ENCODE measurements around the gene PLXNA1.

The PLXNA1 gene

GRCh38 chr3:126982471-126983175 lies at the start of gene PLXNA1:
Gene PLXNA1, plus strand, starts transcription at chr3:126983115. Its CDS starts 5,479 bp downstream, at chr3:126988594.
- DNase-seq (ENCODE audit: low spot score) = peak; percentile 87

GRCh38 chr3:126934031-126934531 lies 48.8 kb upstream of the PLXNA1 start:
- DNase-seq (ENCODE audit: low spot score) = no peak

GRCh38 chr3:126934991-126935390 lies 47.9 kb upstream of the PLXNA1 start:
- DNase-seq (ENCODE audit: low spot score) = no peak

DNA sequence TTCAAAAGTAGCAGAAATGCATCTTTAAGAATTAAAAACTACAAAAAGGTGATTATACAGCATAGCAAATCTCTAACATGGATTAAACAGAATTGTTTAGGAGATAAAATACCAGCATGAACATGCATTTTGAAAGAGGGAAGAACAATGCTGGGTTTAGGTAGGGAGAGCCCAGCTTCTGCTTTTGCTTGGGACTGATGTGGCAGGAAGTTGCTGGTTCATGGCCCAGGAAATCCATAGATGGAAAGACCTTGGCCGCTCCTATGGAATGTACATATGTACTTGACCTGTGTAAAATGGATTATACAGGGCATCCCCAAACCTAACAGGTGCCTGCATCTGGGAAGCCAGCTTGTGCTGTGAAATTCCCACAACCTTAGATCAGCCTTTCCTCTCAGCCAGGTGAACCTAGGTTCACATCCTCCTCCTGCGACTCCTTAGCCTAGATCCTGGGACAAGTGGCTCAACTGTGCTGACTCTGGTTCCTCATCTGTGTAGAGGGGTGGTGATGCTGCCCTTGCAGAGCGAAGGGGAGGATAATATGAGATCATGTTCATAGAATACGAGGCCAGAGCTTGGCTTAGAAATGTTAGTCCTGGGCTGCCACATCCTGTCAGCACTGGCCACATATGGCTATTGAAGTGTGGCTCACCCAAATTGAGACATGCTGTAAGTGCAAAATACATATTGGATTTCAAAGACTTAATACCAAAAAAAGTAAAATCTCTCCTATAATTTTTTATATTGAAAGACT lies 47.0 kb upstream of the PLXNA1 start:
- DNase-seq (ENCODE audit: low spot score) = no peak

GRCh38 chr3:126936853-126937425 lies 46.0 kb upstream of the PLXNA1 start:
- no peak for DNase-seq (ENCODE audit: low spot score)

DNA sequence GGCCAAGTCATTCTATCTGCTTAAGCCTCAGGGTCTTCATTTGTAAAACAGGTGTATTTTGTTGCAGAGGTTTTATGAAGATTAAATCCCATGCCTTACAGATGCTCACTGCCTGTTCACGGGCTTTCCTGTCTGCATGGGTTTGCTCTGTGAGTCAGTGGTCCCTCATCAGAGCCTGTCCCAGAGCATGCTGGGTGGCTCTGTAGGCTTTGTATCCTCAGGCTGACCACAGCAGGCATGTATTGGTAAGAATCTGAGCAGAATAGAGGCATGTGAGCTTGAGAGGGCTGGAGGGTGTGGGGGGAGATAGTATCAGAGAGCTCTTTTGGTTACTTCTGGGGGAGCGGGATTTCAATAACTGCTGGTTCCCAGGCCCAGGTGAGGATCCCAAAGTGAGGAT lies 45.4 kb upstream of the PLXNA1 start:
- no peak for DNase-seq (ENCODE audit: low spot score)

DNA sequence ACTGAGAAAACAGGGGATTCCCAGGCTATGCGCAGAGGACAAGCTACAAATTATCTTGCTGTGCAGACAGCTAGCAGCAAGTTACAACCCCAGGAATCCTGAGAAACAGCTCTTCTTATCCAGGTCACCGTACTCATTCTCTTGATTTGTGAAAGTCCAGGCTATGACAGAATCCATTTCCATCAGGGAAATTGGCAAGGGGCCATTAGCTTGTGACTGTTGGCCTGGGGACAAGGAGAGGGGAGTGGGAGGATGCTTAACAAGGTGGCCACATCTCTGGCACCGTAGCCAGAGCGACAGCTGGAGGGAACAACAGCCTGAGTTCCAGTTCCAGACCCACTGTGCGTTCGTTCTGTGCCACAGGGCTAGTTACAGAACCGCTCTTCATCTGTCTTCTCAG lies 44.9 kb upstream of the PLXNA1 start:
- DNase-seq (ENCODE audit: low spot score) = no peak

DNA sequence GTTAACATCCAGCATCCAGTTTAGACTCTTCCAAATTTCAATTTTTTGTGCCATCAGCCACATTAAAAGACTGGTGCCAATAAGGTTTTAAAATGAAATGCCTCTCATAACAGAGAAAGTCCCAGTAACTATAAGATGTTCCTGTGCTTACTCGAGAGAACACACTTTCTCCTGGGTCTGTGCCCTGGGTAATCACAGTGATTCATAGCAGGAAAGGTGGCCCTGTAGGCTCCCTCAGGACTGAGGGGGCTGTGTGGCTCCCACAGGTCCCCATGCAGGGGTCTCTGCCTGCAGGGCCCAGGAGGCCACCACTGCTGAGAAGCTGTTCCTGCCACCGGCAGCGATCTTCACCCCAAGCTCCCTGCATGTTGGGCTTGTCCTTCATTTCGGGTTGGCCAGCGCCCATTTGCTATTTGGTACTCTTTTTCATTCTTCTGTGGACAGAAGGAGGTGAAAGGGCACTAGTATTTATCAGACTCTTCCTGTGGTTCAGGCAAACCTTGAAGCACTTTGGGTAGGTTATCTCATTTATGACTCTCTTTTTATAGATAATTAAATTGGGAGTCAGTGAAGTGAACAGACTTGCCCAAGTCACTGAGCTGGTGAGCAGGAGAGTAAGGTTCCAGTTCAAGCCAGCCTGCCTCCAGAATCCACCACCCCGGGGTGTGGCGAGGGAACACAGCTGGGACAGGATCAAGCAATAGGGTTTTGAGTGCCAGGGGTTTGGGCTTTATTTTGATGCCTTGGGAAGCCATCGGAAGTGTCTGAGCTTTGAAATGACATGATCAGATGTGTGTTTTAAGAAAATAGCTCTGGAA lies 44.2 kb upstream of the PLXNA1 start:
- no peak for DNase-seq (ENCODE audit: low spot score)

DNA sequence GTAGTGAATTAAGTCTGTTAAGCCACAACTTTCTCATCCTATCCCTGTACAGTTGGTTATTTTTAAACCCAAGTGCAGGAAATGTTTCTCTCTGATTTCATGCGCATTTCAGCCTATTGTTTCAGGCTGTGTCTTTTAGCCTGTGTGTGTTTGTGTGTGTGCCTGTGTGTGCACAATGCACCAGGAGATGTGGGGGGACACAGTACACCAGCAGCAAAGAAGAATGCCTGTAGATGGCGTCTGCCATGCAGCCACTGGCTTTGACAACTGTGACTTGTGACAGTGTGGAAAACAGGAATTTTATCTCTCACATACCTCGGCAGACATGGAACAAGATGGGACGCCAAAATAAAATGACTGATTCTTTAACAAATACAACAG lies 43.6 kb upstream of the PLXNA1 start:
- no peak for DNase-seq (ENCODE audit: low spot score)

GRCh38 chr3:126939733-126940132 lies 43.2 kb upstream of the PLXNA1 start:
- DNase-seq (ENCODE audit: low spot score) = no peak

DNA sequence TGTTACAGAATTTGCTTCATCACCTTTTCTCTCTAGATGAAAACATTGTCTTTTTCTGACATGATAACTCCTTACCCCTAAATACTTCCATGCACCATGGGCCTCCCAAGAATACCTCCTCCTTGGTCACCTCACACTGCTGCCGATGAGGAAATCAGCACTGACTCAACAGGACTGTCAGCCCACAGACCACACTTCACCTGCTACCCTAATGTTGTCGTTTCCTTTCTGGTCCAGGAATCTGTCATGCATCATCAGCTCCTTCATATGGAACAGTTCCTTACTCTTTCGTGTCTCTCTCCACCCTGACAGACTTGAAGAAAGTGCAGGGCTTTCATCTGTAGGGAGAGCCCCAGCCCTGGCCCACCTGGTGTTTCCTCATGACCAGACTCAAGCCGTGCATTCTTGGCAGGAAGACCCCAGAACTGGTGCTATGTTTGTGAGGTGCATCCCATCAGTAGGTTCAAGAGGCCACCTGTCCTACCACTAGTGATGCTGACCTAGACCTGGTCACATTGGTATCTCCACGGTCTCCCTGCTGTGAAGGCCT lies 41.1 kb upstream of the PLXNA1 start:
- DNase-seq (ENCODE audit: low spot score) = no peak

- no peak for DNase-seq (ENCODE audit: low spot score)
Observed at GRCh38 chr3:126944089-126944965, 38.6 kb upstream of the PLXNA1 start.

DNA sequence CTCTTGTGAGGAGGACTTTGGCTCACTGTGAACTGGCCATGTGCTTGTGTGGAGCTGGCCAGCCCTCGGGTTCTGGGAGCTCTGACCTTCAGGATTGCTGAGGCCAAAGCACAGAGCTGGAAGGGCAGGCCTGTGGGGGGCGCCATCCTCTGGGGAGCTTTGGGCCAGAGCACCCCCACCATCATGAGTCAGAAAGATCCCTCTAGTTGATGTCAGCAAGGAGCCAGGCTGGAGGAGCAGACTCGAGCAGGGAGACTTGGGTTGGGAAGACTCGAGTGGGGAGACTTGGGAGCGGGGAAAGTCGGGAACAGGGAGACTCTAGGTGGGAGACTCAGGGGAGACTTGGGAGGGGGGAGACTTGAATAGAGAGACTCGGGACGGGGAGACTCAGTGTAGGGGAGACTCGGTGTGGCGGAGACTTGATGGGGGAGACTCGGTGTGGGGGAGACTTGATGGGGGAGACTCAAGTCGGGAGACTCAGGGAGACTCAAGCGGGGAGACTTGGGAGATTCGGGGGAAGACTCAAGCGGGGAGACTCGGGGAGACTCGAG lies 37.7 kb upstream of the PLXNA1 start:
- DNase-seq (ENCODE audit: low spot score) = no peak

- DNase-seq (ENCODE audit: low spot score) = no peak
Observed at GRCh38 chr3:126945891-126946290, 37.0 kb upstream of the PLXNA1 start.

GRCh38 chr3:126946405-126946804 lies 36.5 kb upstream of the PLXNA1 start:
- DNase-seq (ENCODE audit: low spot score) = no peak

DNA sequence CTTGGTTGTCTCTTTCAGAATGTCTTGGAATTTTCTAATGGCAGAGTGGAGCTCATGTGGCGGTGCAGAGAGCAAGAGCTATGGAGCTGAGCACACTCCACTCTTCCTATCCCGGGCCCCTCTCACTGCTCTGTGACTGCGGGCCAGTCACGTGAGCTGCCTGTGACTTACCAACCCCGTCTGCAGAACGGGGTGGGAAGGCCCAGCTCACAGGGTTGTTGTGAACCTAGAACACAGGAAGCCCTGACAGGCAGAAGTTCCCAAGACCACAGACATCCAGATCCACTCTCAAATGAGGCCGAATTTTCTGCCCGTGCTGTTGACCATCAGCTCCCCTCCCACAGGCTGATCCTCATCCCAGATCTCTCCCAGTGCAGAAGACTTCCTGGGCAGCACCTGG lies 35.5 kb upstream of the PLXNA1 start:
- DNase-seq (ENCODE audit: low spot score) = no peak

DNA sequence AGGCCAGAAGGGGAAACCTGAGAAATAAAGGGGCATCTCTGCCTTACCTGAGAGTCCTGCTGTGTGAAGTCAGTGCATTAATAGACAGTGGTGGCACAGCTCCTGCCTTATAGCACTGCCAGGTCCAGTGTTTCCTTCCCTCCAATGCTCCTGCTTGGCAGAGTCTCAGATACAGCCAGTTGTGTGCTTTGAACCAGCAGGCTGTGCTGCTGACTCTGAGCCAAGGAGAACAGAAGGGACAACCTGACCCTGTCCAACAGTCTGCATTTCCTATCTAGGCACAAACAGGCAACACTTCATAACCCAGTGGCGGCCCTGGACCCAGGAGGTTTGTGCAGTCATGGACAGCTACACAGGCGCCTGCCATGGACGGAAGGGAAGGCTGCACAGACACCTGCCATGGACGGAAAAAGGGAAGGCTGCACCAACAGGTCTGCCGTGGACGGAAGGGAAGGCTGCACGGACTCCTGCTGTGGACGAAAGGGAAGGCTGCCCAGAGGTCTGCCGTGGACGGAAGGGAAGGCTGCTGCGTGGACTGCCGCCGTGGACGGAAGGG lies 33.9 kb upstream of the PLXNA1 start:
- no peak for DNase-seq (ENCODE audit: low spot score)

GRCh38 chr3:126951561-126951960 lies 31.4 kb upstream of the PLXNA1 start:
- no peak for DNase-seq (ENCODE audit: low spot score)

- no peak for DNase-seq (ENCODE audit: low spot score)
Observed at GRCh38 chr3:126952261-126952982, 30.5 kb upstream of the PLXNA1 start.
